A673 (cell line): Measurements from ENCODE around the gene LTB4R. TPM values are rescaled to one million over a fixed set of nuclear protein-coding genes. Genes with fewer than 3 reads are reported as not detected.

ENCODE experiments used
- total RNA-seq: library from RNA; stranded (reverse); gene quantifications from 2 replicates; pipeline ENCODE4 v1.2.3, GENCODE V29; 2021

Gene LTB4R
- total RNA-seq, 1 experiment from 2014 or later, result 6.6 TPM

Other genes with a start within 250 kb of the LTB4R start
- not detected in 2 replicates for gene CPNE6, start 239.9 kb upstream of the LTB4R start, total RNA-seq
- gene PCK2, start 217.2 kb upstream of the LTB4R start, total RNA-seq, result 16.8 and 46.3 TPM in 2 replicates
- 45.5 and 49.1 TPM in 2 replicates for gene DCAF11, start 196.7 kb upstream of the LTB4R start, total RNA-seq
- gene NRL, start 196.6 kb upstream of the LTB4R start, total RNA-seq, result 1.6 and 1.9 TPM in 2 replicates
- gene FITM1, start 180.8 kb upstream of the LTB4R start, total RNA-seq, result 0.48 TPM in 1 of 2 replicates, not detected in the other
- 160 and 173 TPM in 2 replicates for gene PSME1, start 175.3 kb upstream of the LTB4R start, total RNA-seq
- gene EMC9, start 169.9 kb upstream of the LTB4R start, total RNA-seq, result 36.8 and 50.4 TPM in 2 replicates
- 171 and 172 TPM in 2 replicates for gene PSME2, start 164.9 kb upstream of the LTB4R start, total RNA-seq
- gene RNF31, start 164.0 kb upstream of the LTB4R start, total RNA-seq, result 59.9 and 62.1 TPM in 2 replicates
- 25.1 and 27.3 TPM in 2 replicates for gene IRF9, start 150.2 kb upstream of the LTB4R start, total RNA-seq
- 5.4 and 8.4 TPM in 2 replicates for gene REC8, start 139.4 kb upstream of the LTB4R start, total RNA-seq
- 150 and 157 TPM in 2 replicates for gene IPO4, start 122.7 kb upstream of the LTB4R start, total RNA-seq
- 46.9 and 55.5 TPM in 2 replicates for gene TM9SF1, start 116.1 kb upstream of the LTB4R start, total RNA-seq
- 0.70 and 0.75 TPM in 2 replicates for gene TSSK4, start 105.8 kb upstream of the LTB4R start, total RNA-seq
- gene CHMP4A, start 98.0 kb upstream of the LTB4R start, total RNA-seq, result 51.9 and 56.7 TPM in 2 replicates
- 21.3 and 22.4 TPM in 2 replicates for gene MDP1, start 95.4 kb upstream of the LTB4R start, total RNA-seq
- 257 and 266 TPM in 2 replicates for gene NEDD8, start 79.1 kb upstream of the LTB4R start, total RNA-seq
- gene GMPR2, start 78.6 kb upstream of the LTB4R start, total RNA-seq, result 82.7 and 85.8 TPM in 2 replicates
- gene TINF2, start 68.9 kb upstream of the LTB4R start, total RNA-seq, result 46.1 and 47.0 TPM in 2 replicates
- 1.5 and 3.5 TPM in 2 replicates for gene TGM1, start 48.3 kb upstream of the LTB4R start, total RNA-seq
- 22.2 and 23.8 TPM in 2 replicates for gene RABGGTA, start 39.9 kb upstream of the LTB4R start, total RNA-seq
- 13.3 and 14.5 TPM in 2 replicates for gene DHRS1, start 11.7 kb upstream of the LTB4R start, total RNA-seq
- 34.0 and 37.1 TPM in 2 replicates for gene NOP9, start 11.7 kb upstream of the LTB4R start, total RNA-seq
- 0.42 TPM in 1 of 2 replicates, not detected in the other for gene CIDEB, start 3.5 kb upstream of the LTB4R start, total RNA-seq
- gene LTB4R2, start 1.4 kb upstream of the LTB4R start, total RNA-seq, result 7.6 and 9.0 TPM in 2 replicates
- 0.84 and 1.5 TPM in 2 replicates for gene ADCY4, start 23.6 kb downstream of the LTB4R start, total RNA-seq
- gene RIPK3, start 28.5 kb downstream of the LTB4R start, total RNA-seq, result not detected in 2 replicates
- gene NFATC4, start 56.7 kb downstream of the LTB4R start, total RNA-seq, result 38.1 and 69.0 TPM in 2 replicates
- gene NYNRIN, start 87.5 kb downstream of the LTB4R start, total RNA-seq, result 8.6 and 17.3 TPM in 2 replicates
- 0.80 and 1.4 TPM in 2 replicates for gene CBLN3, start 118.2 kb downstream of the LTB4R start, total RNA-seq
- 32.7 and 40.3 TPM in 2 replicates for gene KHNYN, start 118.5 kb downstream of the LTB4R start, total RNA-seq
- 49.1 and 52.1 TPM in 2 replicates for gene SDR39U1, start 131.3 kb downstream of the LTB4R start, total RNA-seq
- gene CMA1, start 196.8 kb downstream of the LTB4R start, total RNA-seq, result not detected in 2 replicates